Suprapubic skin (tissue), 4 donors: ENCODE data around the gene MPZL3. TPM values are rescaled to one million over a fixed set of nuclear protein-coding genes. Genes with fewer than 3 reads are reported as not detected.

Experiments used
- DNase-seq, 2 donors: peaks; one replicate each; pipeline ENCODE4 v3.0.0-alpha.2; 2019; ENCODE audit warnings: low spot score in 2 of 2
- H3K27ac ChIP-seq: fragments of 200-600 bp; sonication (generic); one replicate; pipeline ENCODE4 v1.5.1; 2019
- H3K27me3 ChIP-seq: fragments of 200-600 bp; sonication (generic); one replicate; pipeline ENCODE4 v1.5.1; 2019
- H3K36me3 ChIP-seq: fragments of 200-600 bp; sonication (generic); one replicate; pipeline ENCODE4 v1.5.1; 2019
- H3K4me1 ChIP-seq: fragments of 200-600 bp; sonication (generic); one replicate; pipeline ENCODE4 v1.5.1; 2019
- H3K4me3 ChIP-seq: fragments of 200-600 bp; sonication (generic); one replicate; pipeline ENCODE4 v1.5.1; 2019; ENCODE audit warnings: mild to moderate bottlenecking
- H3K9me3 ChIP-seq: fragments of 200-600 bp; sonication (generic); one replicate; pipeline ENCODE4 v1.5.1; 2019
- EP300 ChIP-seq: sonication (generic); formaldehyde crosslinking; IDR thresholded peaks from one replicate; pipeline ENCODE4 v1.6.1; 2017; ENCODE audit warnings: antibody characterized with exemption
- POLR2A ChIP-seq, 2 donors: fragments of 450-650 bp; IDR thresholded peaks; one replicate each; pipeline ENCODE4 v1.6.1; 2017; ENCODE audit warnings: antibody characterized with exemption in 2 of 2, mild to moderate bottlenecking in 2 of 2, moderate library complexity in 2 of 2
- POLR2AphosphoS5 ChIP-seq, 3 donors: sonication (generic); formaldehyde crosslinking; IDR thresholded peaks; one replicate each; pipeline ENCODE4 v1.6.1; 2017; ENCODE audit warnings: antibody characterized with exemption in 3 of 3
- WGBS: methylation state at CpG from one replicate; pipeline ENCODE4 v1.1.5; 2018; 5-methylcytosine and 5-hydroxymethylcytosine counted together
- total RNA-seq, 4 donors: library from RNA; depleted of rRNA; stranded (reverse); fragments of >200 nt; gene quantifications; one replicate each; pipeline ENCODE4 v1.1.0, GENCODE V29; 2016
- TF ChIP-seq, protein P1 (sequence below), 2 donors: fragments of 200-600 bp in 1 of 2; fragments of 450-650 bp in 1 of 2; sonication (generic) in 1 of 2; IDR thresholded peaks; one replicate each; pipeline ENCODE4 v1.5.1; 2016 to 2019; ENCODE audit warnings: antibody characterized with exemption in 2 of 2, mild to moderate bottlenecking in 1 of 2, moderate library complexity in 1 of 2

MPZL3 gene
- total RNA-seq, 4 donors from 2014 or later: 23.9 to 87.2 (median 56.1) TPM

- H3K4me1 ChIP-seq: peaks cover 12% of the 10 kb centered on the region
- DNase-seq: no peak
- no peaks in the 10 kb centered on the region for H3K9me3 ChIP-seq
- H3K4me3 ChIP-seq: no peak overlapping the region
- TF ChIP-seq POLR2AphosphoS5 (IDR thresholded peaks at IDR 0.05): no peak
- TF ChIP-seq, protein P1, sequence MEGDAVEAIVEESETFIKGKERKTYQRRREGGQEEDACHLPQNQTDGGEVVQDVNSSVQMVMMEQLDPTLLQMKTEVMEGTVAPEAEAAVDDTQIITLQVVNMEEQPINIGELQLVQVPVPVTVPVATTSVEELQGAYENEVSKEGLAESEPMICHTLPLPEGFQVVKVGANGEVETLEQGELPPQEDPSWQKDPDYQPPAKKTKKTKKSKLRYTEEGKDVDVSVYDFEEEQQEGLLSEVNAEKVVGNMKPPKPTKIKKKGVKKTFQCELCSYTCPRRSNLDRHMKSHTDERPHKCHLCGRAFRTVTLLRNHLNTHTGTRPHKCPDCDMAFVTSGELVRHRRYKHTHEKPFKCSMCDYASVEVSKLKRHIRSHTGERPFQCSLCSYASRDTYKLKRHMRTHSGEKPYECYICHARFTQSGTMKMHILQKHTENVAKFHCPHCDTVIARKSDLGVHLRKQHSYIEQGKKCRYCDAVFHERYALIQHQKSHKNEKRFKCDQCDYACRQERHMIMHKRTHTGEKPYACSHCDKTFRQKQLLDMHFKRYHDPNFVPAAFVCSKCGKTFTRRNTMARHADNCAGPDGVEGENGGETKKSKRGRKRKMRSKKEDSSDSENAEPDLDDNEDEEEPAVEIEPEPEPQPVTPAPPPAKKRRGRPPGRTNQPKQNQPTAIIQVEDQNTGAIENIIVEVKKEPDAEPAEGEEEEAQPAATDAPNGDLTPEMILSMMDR (IDR thresholded peaks at IDR 0.05): no peak
- TF ChIP-seq EP300: no peak
- TF ChIP-seq POLR2A (IDR thresholded peaks at IDR 0.05): no peak
- H3K27me3 ChIP-seq: no peaks in the 10 kb centered on the region
- H3K27ac ChIP-seq: no peak overlapping the region
- 81% methylated on average over 7 of the region's 7 CpGs for WGBS
- no peaks in the 10 kb centered on the region for H3K36me3 ChIP-seq
Observed at GRCh38 chr11:118202599-118203422, 49.4 kb downstream of the MPZL3 start.

DNA sequence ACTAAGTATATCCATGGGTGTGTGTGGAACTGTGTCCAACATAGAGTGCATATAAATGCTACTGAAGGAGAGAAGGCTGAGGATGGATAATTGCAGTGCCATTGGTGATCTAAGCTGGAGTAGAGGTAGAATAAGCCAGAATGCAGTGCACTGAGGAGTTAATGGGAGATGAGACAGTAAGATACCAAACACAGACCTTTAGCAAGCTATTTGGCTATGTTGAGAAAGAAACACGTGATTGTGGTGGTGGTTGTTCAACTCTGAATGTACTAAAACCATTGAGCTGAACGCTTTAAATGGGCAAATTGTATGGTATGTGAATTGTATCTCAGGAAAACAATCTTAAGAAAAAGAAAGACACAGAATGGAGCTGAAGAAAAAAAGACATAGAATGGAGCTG lies 50.2 kb downstream of the MPZL3 start:
- peaks cover 17% of the 10 kb centered on the region for H3K4me1 ChIP-seq
- H3K36me3 ChIP-seq: no peaks in the 10 kb centered on the region
- 85% methylated on average over 2 of the region's 2 CpGs for WGBS
- H3K27me3 ChIP-seq: no peaks in the 10 kb centered on the region
- no peak overlapping the region for H3K4me3 ChIP-seq
- no peak for DNase-seq
- no peaks in the 10 kb centered on the region for H3K9me3 ChIP-seq
- TF ChIP-seq, protein P1 (IDR thresholded peaks at IDR 0.05): no peak
- TF ChIP-seq EP300: no peak
- TF ChIP-seq POLR2A (IDR thresholded peaks at IDR 0.05): no peak
- no peak for TF ChIP-seq POLR2AphosphoS5 (IDR thresholded peaks at IDR 0.05)
- no peak overlapping the region for H3K27ac ChIP-seq

DNA sequence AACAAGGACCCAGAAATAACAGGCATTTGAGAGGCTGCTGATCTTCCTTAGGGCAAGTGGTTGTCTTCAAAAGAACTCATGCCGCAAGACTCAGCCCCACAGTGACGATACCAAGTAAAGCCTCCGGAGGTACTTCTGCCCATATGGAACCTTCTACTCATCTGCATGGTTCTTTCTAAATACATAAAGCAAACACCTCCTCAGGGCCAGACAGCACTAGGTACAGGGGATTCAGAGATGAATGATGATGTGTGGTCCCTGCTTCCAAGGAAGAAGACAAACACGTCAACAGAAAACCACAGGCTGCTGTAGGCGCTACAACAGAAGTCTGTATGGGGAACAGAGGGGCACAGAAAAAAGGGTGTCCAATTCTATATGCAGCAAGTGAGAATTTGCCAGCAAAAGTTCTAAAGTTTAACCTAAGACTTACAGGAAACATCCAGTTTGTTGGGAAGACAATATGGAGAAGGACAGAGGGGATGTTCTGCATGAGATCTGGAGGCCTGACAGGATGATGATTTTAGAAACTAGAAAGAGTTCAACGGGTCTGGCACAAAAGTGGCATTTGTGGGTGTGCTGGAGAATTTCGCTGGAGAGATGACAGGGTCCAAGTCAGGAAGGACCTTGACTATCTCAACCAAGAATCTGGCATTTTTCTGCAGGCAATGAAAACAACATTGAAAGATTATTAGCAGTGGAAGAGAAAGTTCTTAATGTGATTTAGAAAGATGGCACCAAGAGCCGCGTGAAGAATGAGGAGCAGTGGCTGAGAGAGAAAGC lies 51.1 kb downstream of the MPZL3 start:
- no peak for DNase-seq
- WGBS: 90% methylated on average over 9 of the region's 9 CpGs
- H3K27me3 ChIP-seq: no peaks in the 10 kb centered on the region
- no peak overlapping the region for H3K27ac ChIP-seq
- no peaks in the 10 kb centered on the region for H3K9me3 ChIP-seq
- peaks cover 17% of the 10 kb centered on the region for H3K4me1 ChIP-seq
- no peak for TF ChIP-seq EP300
- TF ChIP-seq, protein P1 (IDR thresholded peaks at IDR 0.05): no peak
- TF ChIP-seq POLR2A (IDR thresholded peaks at IDR 0.05): no peak
- TF ChIP-seq POLR2AphosphoS5 (IDR thresholded peaks at IDR 0.05): no peak
- no peak overlapping the region for H3K4me3 ChIP-seq
- H3K36me3 ChIP-seq: no peaks in the 10 kb centered on the region

- Histone ChIP-seq H3K36me3 (no peaks in the 10 kb centered on the region), H3K27me3 (no peaks in the 10 kb centered on the region), H3K4me1 (peaks cover 21% of the 10 kb centered on the region), H3K27ac (no peak overlapping the region), H3K4me3 (no peak overlapping the region), H3K9me3 (no peaks in the 10 kb centered on the region)
- 85% methylated on average over 5 of the region's 5 CpGs for WGBS
- TF ChIP-seq EP300: no peak
- TF ChIP-seq POLR2A (IDR thresholded peaks at IDR 0.05): no peak
- TF ChIP-seq POLR2AphosphoS5 (IDR thresholded peaks at IDR 0.05): no peak
- TF ChIP-seq, protein P1 (IDR thresholded peaks at IDR 0.05): no peak
- no peak for DNase-seq
Observed at GRCh38 chr11:118200497-118200896, 51.7 kb downstream of the MPZL3 start.

DNA sequence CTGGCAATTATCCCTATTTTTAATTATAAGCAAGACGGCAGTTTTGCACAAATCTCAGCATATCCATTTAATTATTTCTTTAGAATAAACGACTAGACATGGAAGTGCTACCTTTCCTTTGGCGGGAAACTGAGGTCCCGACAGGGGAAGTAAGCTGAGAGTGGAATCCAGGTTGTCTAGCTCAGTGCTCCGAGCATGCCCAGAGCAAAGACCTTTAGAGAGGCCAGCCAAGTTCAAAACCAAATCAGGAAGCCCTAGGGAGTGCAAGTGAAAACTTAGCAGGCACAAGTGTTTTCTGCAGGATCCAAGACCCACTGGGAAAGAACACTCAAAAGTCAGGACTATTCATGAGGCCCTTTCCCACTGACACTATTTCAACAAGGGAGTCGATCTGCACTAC lies 53.0 kb downstream of the MPZL3 start:
- DNase-seq: no peak
- no peaks in the 10 kb centered on the region for H3K9me3 ChIP-seq

More for the DNA sequence above, 53.0 kb downstream of the MPZL3 start:
- H3K4me1 ChIP-seq: peaks cover 34% of the 10 kb centered on the region
- TF ChIP-seq POLR2AphosphoS5 (IDR thresholded peaks at IDR 0.05): no peak
- TF ChIP-seq, protein P1 (IDR thresholded peaks at IDR 0.05): no peak
- no peaks in the 10 kb centered on the region for H3K36me3 ChIP-seq
- no peaks in the 10 kb centered on the region for H3K27me3 ChIP-seq
- no peak overlapping the region for H3K4me3 ChIP-seq
- no peak overlapping the region for H3K27ac ChIP-seq
- WGBS: 72% methylated on average over 6 of the region's 6 CpGs
